ENCODE results near the gene ZCCHC18. TPM values are rescaled to one million over a fixed set of nuclear protein-coding genes. Genes with fewer than 3 reads are reported as not detected.

ZCCHC18 gene
- total and polyA plus RNA-seq, 12 donors, result 0.38 to 1.7 (median 0.52) TPM; not detected in 1

DNA sequence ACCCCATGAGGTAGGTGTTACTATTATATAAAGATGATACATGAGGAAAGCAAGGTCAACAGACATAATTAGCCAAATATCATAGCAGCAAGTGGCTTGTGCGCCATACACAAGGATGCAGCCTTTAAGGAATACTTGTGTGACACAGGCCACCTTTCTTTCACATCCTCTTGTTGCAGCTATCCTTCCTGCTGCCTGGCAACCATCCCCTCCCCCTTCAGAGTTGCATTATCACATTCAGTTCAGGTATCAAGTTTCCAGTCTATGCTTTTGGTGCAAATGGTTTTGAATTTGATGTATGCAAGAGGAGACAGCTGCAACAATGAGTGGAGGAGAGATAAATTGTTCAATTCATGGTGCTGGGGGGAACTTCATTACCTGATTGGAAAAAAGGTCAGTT lies 6.4 kb downstream of the ZCCHC18 start:
- H3K27ac ChIP-seq, result no peak overlapping the region
- 82 to 94% methylated on average over 1 of the region's 1 CpG for WGBS, 2 donors
- H3K36me3 ChIP-seq, result no peaks in the 10 kb centered on the region
- intact Hi-C loops (cut with DNase I), result no loop called here
- peaks cover 0 to 13% (median 0%) of the 10 kb centered on the region in 7 donors for H3K27me3 ChIP-seq
- TF ChIP-seq, protein P1, sequence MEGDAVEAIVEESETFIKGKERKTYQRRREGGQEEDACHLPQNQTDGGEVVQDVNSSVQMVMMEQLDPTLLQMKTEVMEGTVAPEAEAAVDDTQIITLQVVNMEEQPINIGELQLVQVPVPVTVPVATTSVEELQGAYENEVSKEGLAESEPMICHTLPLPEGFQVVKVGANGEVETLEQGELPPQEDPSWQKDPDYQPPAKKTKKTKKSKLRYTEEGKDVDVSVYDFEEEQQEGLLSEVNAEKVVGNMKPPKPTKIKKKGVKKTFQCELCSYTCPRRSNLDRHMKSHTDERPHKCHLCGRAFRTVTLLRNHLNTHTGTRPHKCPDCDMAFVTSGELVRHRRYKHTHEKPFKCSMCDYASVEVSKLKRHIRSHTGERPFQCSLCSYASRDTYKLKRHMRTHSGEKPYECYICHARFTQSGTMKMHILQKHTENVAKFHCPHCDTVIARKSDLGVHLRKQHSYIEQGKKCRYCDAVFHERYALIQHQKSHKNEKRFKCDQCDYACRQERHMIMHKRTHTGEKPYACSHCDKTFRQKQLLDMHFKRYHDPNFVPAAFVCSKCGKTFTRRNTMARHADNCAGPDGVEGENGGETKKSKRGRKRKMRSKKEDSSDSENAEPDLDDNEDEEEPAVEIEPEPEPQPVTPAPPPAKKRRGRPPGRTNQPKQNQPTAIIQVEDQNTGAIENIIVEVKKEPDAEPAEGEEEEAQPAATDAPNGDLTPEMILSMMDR (IDR thresholded peaks at IDR 0.05), result no peak
- no peaks in the 10 kb centered on the region for H3K9me3 ChIP-seq
- DNase-seq, result no peak
- peaks cover 0 to 10% (median 0%) of the 10 kb centered on the region in 9 donors for H3K4me1 ChIP-seq
- ATAC-seq, result no peak
- H3K4me3 ChIP-seq, result no peak overlapping the region

DNA sequence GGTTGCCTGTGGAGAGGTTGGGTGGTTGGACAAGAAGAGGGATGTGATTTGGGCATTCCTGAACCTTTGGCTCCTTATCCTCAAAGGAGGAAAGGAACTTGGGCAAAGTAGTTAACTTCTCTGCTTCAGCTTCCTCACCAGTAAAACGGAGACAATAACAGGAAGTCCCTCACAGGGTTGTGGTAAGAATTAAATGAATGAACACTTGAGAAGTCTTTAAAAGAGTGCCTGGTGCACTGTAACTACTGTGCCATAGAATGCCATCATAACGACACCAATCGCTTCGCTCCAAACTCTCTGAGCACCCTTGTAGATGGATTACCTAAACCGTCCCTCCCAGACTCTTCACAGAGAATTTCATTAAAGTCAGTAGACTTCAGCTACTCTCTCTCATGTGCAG lies 10.5 kb downstream of the ZCCHC18 start:
- peaks cover 0 to 13% (median 0%) of the 10 kb centered on the region in 7 donors for H3K27me3 ChIP-seq
- intact Hi-C loops (cut with DNase I), result no loop called here
- H3K9me3 ChIP-seq, result no peaks in the 10 kb centered on the region
- TF ChIP-seq, protein P1 (IDR thresholded peaks at IDR 0.05), result no peak
- 72 to 74% methylated on average over 5 of the region's 5 CpGs for WGBS, 2 donors
- ATAC-seq, result no peak
- H3K27ac ChIP-seq, result no peak overlapping the region
- no peak for DNase-seq
- H3K36me3 ChIP-seq, result peaks cover 0 to 12% (median 0%) of the 10 kb centered on the region in 9 donors
- peaks cover 0 to 3% (median 0%) of the 10 kb centered on the region in 9 donors for H3K4me1 ChIP-seq
- H3K4me3 ChIP-seq, result no peak overlapping the region

DNA sequence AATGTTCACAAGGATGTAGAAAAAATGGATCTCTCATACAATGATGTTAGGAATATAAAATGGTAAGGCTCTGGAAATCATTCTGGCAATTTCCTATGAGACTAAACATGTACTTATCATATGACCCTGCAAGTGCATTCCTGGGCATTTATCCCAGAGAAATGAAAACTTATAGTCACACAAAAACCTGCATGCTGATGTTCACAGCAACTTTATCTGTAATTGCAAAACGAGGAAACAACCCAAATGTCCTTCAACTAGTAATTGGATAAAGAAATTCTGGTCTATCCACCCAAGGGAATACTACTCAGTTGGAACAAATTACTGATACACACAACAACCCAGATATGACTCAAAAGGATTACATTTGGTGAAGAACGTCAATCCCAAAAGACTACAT lies 14.5 kb downstream of the ZCCHC18 start:
- DNase-seq (no peak), ATAC-seq (no peak)
- Histone ChIP-seq H3K36me3 (peaks cover 0 to 26% (median 0%) of the 10 kb centered on the region in 9 donors), H3K27me3 (peaks cover 0 to 18% (median 0%) of the 10 kb centered on the region in 7 donors), H3K4me3 (no peak overlapping the region), H3K4me1 (peaks cover 0 to 3% (median 0%) of the 10 kb centered on the region in 9 donors), H3K27ac (no peak overlapping the region), H3K9me3 (no peaks in the 10 kb centered on the region)
- TF ChIP-seq, protein P1 (IDR thresholded peaks at IDR 0.05), result no peak
- intact Hi-C loops (cut with DNase I), result no loop called here
- 49 to 59% methylated on average over 2 of the region's 2 CpGs for WGBS, 2 donors

DNA sequence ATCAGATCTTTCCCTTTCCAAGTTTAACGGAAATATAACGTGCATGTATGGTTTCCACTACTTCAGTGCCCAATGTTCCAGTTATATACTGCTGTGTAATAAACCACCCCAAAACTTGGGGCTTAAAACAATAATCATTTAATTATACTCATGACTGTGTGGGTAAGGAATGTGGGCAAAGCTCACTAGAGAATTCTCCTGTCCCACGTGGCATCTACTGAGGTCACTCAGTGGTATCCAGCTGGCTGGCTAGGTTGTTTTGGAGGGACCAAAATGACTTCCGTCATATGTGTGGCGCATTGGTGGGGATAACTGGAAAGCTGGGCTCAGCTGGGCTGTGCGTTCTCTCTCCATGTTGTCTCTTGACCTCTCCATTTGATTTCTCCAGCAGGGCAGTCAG lies 18.5 kb downstream of the ZCCHC18 start:
- Histone ChIP-seq H3K4me3 (no peak overlapping the region), H3K36me3 (peaks cover 0 to 22% (median 0%) of the 10 kb centered on the region in 9 donors), H3K9me3 (no peaks in the 10 kb centered on the region), H3K4me1 (peaks cover 0 to 5% (median 0%) of the 10 kb centered on the region in 9 donors), H3K27me3 (peaks cover 0 to 35% (median 0%) of the 10 kb centered on the region in 7 donors), H3K27ac (no peak overlapping the region)
- ATAC-seq (no peak), DNase-seq (no peak)
- 85 to 92% methylated on average over 6 of the region's 6 CpGs for WGBS, 2 donors
- intact Hi-C loops (cut with DNase I), result loop anchor here in 5 of 10 donors (10.0 kb wide), 1 partner anchor 286 kb away; no protein-coding TSS in a partner anchor
- TF ChIP-seq, protein P1 (IDR thresholded peaks at IDR 0.05), result no peak

All from heart right ventricle (tissue), 16 donors.